ENCODE measurements around the gene ARCN1. TPM values are rescaled to one million over a fixed set of nuclear protein-coding genes. Genes with fewer than 3 reads are reported as not detected.

Gene ARCN1
- total RNA-seq, 5 donors from 2014 or later (not counting 1 experiment from before 2014, with no cell fraction given), result 80.6 to 117 (median 111) TPM

DNA sequence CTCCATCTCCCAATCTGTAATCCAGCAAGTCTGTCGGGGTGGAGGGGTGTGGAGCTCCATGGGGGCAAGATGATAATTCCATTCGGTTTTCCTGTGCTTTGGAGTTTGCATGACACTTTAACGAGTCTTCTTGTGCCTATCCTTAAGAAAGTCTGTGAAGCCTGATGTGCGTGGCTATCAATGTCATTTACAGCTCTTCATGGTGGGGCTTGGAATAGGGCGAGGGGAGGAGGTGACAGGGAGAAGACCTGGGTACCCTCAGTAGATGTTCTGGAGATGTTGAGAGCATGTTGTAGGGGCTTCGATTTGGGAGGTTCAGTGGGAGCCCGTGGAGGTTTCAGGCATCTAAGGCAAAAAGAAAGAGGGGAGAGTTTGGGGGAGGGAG, 34.6 kb downstream of the ARCN1 start:
- Mint-ChIP-seq H3K27me3 (peaks cover 0 to 13% of the 10 kb centered on the region in 2 donors), H3K4me3 (peak overlapping the region; percentile 55 to 84 (median 58)), H3K9me3 (no peaks in the 10 kb centered on the region), H3K4me1 (peaks cover 20 to 31% (median 25%) of the 10 kb centered on the region in 3 donors), H3K36me3 (peaks cover 8% of the 10 kb centered on the region), H3K27ac (peak overlapping the region in 1 of 2 donors; percentile 74)
- peaks cover 0 to 4% of the 10 kb centered on the region in 2 donors for H3K36me3 ChIP-seq (ENCODE audit: control insufficient read depth in 2 of 2, extremely low read depth in 1 of 2, insufficient read depth in 1 of 2, low read length in 1 of 2)
- no peak overlapping the region for H3K4me3 ChIP-seq (ENCODE audit: control insufficient read depth in 1 of 2, extremely low read depth in 1 of 2, low read length in 1 of 2)
- peaks cover 14 to 41% of the 10 kb centered on the region in 2 experiments for H3K4me1 ChIP-seq (ENCODE audit: control insufficient read depth in 1 of 2, extremely low read depth in 1 of 2, insufficient read depth in 2 of 2, low read length in 2 of 2)
- DNase-seq (no peak), ATAC-seq (replicated peaks in 1 of 4) (no peak)
- ChIA-PET CTCF (interaction anchor here (0.6 to 4.1 kb wide), 6 partner anchors 12 to 336 kb away, joined by 3 to 31 read pairs (median 4); no protein-coding TSS in a partner anchor), POLR2A (interaction anchor here in 1 of 2 donors (0.6 kb wide), 1 partner anchor 82 kb away, joined by 3 read pairs; no protein-coding TSS in a partner anchor)
- 87% methylated on average over 5 of the region's 7 CpGs for WGBS (ENCODE audit: insufficient coverage)
- H3K27ac ChIP-seq (ENCODE audit: low read length), result peak overlapping the region; percentile 12
- no peaks in the 10 kb centered on the region for H3K9me3 ChIP-seq
- H3K27me3 ChIP-seq (replicated peaks in 1 of 2; ENCODE audit: control insufficient read depth in 2 of 2, extremely low read depth in 1 of 2, insufficient read depth in 2 of 2, low read length in 1 of 2), result peaks cover 3 to 21% of the 10 kb centered on the region in 2 experiments

DNA sequence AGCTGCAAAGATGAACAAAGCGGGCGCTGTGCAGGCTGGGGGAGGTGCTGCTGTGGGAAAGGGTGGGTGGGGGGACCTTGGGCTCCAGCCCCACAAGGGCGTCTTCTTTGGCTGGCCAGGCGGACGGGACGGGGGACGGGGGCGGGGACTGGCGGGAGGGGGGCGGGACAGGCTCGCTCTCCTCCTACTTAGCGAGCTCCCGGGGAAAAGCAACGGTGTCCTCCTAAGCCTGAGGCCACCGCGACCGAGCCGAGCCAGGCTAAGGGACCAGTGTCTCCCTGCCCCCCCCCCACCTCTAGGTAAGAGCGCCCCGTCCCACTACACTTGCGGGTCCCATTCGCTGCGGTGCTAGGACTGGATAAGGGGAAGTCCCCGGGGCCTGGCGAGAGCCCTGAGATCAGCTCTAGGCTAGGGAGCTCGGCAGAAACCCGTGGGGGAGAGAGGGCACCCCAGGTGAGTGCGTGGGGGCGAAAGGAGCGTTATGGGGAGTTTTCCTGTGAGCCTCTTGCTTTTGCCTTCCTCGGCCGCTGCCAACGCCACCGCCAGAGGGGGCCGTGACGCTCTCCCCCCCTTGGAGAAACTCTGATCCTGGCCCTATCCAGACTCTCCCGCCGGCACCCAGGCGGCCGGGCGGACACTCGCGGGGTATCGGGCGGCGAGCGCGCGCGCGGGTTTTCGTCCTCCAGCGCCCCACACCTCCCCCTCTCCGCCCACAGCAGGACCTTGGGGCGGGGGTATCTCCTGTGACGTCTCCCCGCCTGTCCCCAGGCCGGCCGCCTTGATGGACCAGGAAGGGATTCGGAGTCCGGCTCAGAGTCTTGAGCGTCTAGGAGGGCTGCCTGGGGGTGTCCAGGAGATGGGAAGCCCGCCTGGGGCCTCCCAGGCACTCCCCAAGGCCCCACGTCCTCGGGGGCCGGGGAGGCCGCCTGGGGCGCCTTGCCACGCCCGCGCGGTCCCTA, 35.5 kb downstream of the ARCN1 start, which contains the start of gene PHLDB1:
TSS of gene PHLDB1 (plus strand) at position 215 of the 959 bp plus-strand sequence. CDS start 6,222 bp downstream, outside the sequence.
- peak within 1 kb of the TSS; percentile 76 to 84 (median 83) for H3K4me3 Mint-ChIP-seq
- peaks cover 20 to 31% (median 25%) of the 10 kb centered on the region in 3 donors for H3K4me1 Mint-ChIP-seq
- Histone ChIP-seq H3K36me3 (ENCODE audit: control insufficient read depth in 2 of 2, extremely low read depth in 1 of 2, insufficient read depth in 1 of 2, low read length in 1 of 2) (no peaks in the 10 kb centered on the region), H3K27me3 (replicated peaks in 1 of 2; ENCODE audit: control insufficient read depth in 2 of 2, extremely low read depth in 1 of 2, insufficient read depth in 2 of 2, low read length in 1 of 2) (peaks cover 3 to 26% of the 10 kb centered on the region in 2 experiments), H3K27ac (ENCODE audit: low read length) (peak within 1 kb of the TSS; percentile 37), H3K4me3 (ENCODE audit: control insufficient read depth in 1 of 2, extremely low read depth in 1 of 2, low read length in 1 of 2) (peak within 1 kb of the TSS; percentile 62 to 73), H3K9me3 (no peaks in the 10 kb centered on the region), H3K4me1 (ENCODE audit: control insufficient read depth in 1 of 2, extremely low read depth in 1 of 2, insufficient read depth in 2 of 2, low read length in 2 of 2) (peaks cover 14 to 41% of the 10 kb centered on the region in 2 experiments)
- WGBS (ENCODE audit: insufficient coverage), result under 1% methylated on average over 24 of the region's 72 CpGs
- H3K27ac Mint-ChIP-seq, result peak within 1 kb of the TSS in 1 of 2 donors; percentile 74
- H3K36me3 Mint-ChIP-seq, result peaks cover 3% of the 10 kb centered on the region
- DNase-seq, result peak in 31 of 35 experiments; percentile 13 to 72 (median 32)
- ChIA-PET POLR2A (interaction anchor here (0.6 kb wide), 2 partner anchors 83 to 264 kb away, joined by 3 read pairs; no protein-coding TSS in a partner anchor), CTCF (interaction anchor here (0.6 to 4.1 kb wide), 3 partner anchors 13 to 60 kb away, joined by 3 to 31 read pairs (median 5); no protein-coding TSS in a partner anchor)
- H3K9me3 Mint-ChIP-seq, result no peaks in the 10 kb centered on the region
- peaks cover 0 to 13% of the 10 kb centered on the region in 2 donors for H3K27me3 Mint-ChIP-seq
- ATAC-seq (replicated peaks in 1 of 4), result peak; percentile 4 to 15 (median 8)

DNA sequence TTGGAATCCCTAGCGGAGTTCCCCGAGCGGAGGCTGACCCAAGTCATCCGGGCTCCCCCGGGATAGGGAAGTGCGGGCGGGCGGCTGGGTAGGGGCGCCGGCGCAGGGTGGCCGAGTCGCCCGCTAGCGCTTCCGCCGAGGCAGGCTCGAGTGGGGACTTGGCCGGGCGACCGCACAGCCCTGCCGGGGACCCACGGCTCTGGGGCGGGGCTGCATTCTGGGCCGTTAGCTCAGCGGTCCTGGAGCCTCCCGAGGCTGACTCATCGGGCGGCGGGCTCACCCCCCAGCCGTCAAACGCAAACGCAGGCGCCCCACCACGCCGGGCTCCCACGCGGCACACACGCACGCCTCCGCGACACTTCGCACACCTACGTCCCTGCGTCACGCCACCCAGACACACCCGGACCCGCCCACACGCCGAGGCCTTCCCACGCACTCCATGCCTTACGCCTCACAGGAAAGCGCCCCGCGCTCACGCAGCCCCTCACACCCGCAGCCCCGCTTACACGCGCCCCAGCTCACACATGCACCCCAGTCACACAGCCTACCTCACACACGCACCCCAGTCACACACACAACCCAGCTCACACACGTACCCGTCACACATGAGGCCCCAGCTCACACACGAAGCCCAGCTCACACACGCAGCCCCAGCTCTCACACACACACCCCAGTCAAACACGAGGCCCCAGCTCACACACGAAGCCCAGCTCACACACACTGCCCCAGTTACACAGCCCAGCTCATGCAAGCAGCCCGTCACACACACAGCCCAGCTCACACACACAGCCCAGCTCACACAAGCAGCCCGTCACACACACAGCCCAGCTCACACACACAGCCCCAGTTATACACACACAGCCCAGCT, 36.4 kb downstream of the ARCN1 start:
- ChIA-PET POLR2A (interaction anchor here (0.6 to 1.2 kb wide), 5 partner anchors 10 to 1508 kb away, joined by 3 to 4 read pairs (median 3); partner anchors contain the start of gene ARCN1 (in 1 of the 2)), CTCF (interaction anchor here (0.6 to 4.1 kb wide), 6 partner anchors 8 to 358 kb away, joined by 3 to 31 read pairs (median 3); no protein-coding TSS in a partner anchor)
- no peaks in the 10 kb centered on the region for H3K9me3 Mint-ChIP-seq
- peak overlapping the region; percentile 62 to 73 for H3K4me3 ChIP-seq (ENCODE audit: control insufficient read depth in 1 of 2, extremely low read depth in 1 of 2, low read length in 1 of 2)
- H3K27me3 Mint-ChIP-seq, result peaks cover 0 to 14% of the 10 kb centered on the region in 2 donors
- no peaks in the 10 kb centered on the region for H3K36me3 Mint-ChIP-seq
- peaks cover 20 to 31% (median 25%) of the 10 kb centered on the region in 3 donors for H3K4me1 Mint-ChIP-seq
- peak overlapping the region; percentile 70 to 82 for H3K27ac Mint-ChIP-seq
- no peaks in the 10 kb centered on the region for H3K9me3 ChIP-seq
- peaks cover 14 to 41% of the 10 kb centered on the region in 2 experiments for H3K4me1 ChIP-seq (ENCODE audit: control insufficient read depth in 1 of 2, extremely low read depth in 1 of 2, insufficient read depth in 2 of 2, low read length in 2 of 2)
- no peaks in the 10 kb centered on the region for H3K36me3 ChIP-seq (ENCODE audit: control insufficient read depth in 2 of 2, extremely low read depth in 1 of 2, insufficient read depth in 1 of 2, low read length in 1 of 2)
- 8% methylated on average over 66 of the region's 69 CpGs for WGBS (ENCODE audit: insufficient coverage)
- peaks cover 3 to 33% of the 10 kb centered on the region in 2 experiments for H3K27me3 ChIP-seq (replicated peaks in 1 of 2; ENCODE audit: control insufficient read depth in 2 of 2, extremely low read depth in 1 of 2, insufficient read depth in 2 of 2, low read length in 1 of 2)
- peak; percentile 62 to 95 (median 86) for DNase-seq
- peak; percentile 75 to 81 (median 77) for ATAC-seq (replicated peaks in 1 of 4)
- peak overlapping the region; percentile 76 to 84 (median 83) for H3K4me3 Mint-ChIP-seq
- H3K27ac ChIP-seq (ENCODE audit: low read length), result peak overlapping the region; percentile 37

DNA sequence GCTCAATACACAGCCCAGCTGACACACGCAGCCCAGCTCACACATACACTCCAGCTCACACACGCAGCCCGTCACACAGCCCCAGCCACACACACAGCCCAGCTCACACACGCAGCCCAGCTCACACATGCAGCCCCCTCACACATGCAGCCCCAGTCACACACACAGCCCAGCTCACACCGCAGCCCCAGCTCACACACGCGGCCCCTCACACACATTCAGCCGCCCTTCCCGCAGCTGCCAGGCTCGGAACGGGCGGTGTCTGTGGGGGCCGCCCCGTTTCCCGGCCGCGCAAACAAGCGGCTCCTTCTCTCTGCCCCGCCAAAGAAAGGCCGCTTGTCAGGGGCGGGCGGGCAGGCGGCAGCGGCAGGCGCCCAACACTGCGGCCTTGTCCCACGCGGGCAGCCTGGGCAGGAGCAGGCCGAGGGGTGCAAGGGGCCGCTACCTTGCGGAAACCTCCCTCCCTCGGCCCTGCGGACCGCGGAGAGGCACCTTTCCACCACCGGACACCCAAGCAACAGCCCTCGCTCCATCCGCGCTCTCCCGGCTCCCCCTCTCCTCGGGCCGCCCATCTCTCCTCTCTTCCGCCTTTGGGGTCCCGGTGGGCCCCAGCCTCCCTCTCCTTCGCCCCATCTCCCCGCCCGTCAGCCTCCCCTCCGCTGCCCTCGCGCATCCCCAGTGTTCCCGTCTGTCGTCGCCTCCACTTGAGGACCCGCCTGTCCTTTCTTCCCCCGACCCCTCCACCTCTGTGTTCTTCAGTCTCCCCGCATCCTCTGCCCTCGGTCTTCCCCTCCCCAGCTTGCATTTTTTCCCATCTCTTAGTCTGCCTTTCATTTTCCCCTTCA, 37.4 kb downstream of the ARCN1 start:
- peak overlapping the region; percentile 25 for H3K27ac ChIP-seq (ENCODE audit: low read length)
- DNase-seq (peak in 14 of 35 experiments; percentile 2 to 57 (median 20)), ATAC-seq (replicated peaks in 1 of 4) (peak in 3 of 4 experiments; percentile 1 to 9 (median 3))
- ChIA-PET CTCF (interaction anchor here (0.7 to 4.1 kb wide), 5 partner anchors 9 to 357 kb away, joined by 3 to 31 read pairs (median 3); no protein-coding TSS in a partner anchor), POLR2A (interaction anchor here (0.6 to 1.2 kb wide), 6 partner anchors 11 to 1509 kb away, joined by 3 to 5 read pairs (median 3); partner anchors contain the start of gene ARCN1 (in 1 of the 2))
- H3K4me3 ChIP-seq (ENCODE audit: control insufficient read depth in 1 of 2, extremely low read depth in 1 of 2, low read length in 1 of 2), result peak overlapping the region; percentile 46 to 49
- H3K36me3 ChIP-seq (ENCODE audit: control insufficient read depth in 2 of 2, extremely low read depth in 1 of 2, insufficient read depth in 1 of 2, low read length in 1 of 2), result no peaks in the 10 kb centered on the region
- H3K36me3 Mint-ChIP-seq, result no peaks in the 10 kb centered on the region
- no peaks in the 10 kb centered on the region for H3K9me3 Mint-ChIP-seq
- peak overlapping the region; percentile 76 to 84 (median 83) for H3K4me3 Mint-ChIP-seq
- 13% methylated on average over 52 of the region's 57 CpGs for WGBS (ENCODE audit: insufficient coverage)
- H3K4me1 Mint-ChIP-seq, result peaks cover 20 to 31% (median 25%) of the 10 kb centered on the region in 3 donors
- H3K4me1 ChIP-seq (ENCODE audit: control insufficient read depth in 1 of 2, extremely low read depth in 1 of 2, insufficient read depth in 2 of 2, low read length in 2 of 2), result peaks cover 14 to 41% of the 10 kb centered on the region in 2 experiments
- H3K9me3 ChIP-seq, result no peaks in the 10 kb centered on the region
- H3K27ac Mint-ChIP-seq, result peak overlapping the region; percentile 70 to 82
- peaks cover 0 to 18% of the 10 kb centered on the region in 2 donors for H3K27me3 Mint-ChIP-seq
- H3K27me3 ChIP-seq (replicated peaks in 1 of 2; ENCODE audit: control insufficient read depth in 2 of 2, extremely low read depth in 1 of 2, insufficient read depth in 2 of 2, low read length in 1 of 2), result peaks cover 3 to 39% of the 10 kb centered on the region in 2 experiments

DNA sequence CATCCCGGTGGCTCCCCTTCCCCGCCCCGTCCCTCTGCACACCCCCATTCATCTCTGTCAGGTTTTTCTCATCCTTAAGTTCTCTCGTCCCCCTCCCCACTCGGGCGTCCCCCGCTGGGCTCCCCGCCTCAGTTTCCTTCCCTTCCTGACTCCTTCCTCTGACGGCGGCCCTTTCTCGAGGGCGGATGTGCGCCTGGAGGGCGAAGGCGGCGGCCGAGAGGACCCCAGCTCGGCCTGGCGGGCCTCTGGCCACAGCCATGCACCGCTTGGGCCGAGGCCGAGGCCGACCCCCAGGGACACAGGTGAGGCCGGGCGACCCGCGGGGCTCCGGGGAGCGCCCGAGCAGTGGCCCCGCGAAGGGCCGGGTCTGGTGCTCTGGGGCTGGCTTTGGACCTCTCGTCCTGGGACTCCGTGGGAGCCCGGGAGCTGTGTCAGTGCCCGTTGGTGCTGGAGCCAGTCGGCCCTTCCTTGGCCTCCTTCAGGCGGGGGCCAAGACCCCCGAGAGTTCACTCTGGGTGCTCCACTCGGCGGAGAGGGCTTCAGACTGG, 38.1 kb downstream of the ARCN1 start:
- Histone ChIP-seq H3K4me1 (ENCODE audit: control insufficient read depth in 1 of 2, extremely low read depth in 1 of 2, insufficient read depth in 2 of 2, low read length in 2 of 2) (peaks cover 14 to 41% of the 10 kb centered on the region in 2 experiments), H3K36me3 (ENCODE audit: control insufficient read depth in 2 of 2, extremely low read depth in 1 of 2, insufficient read depth in 1 of 2, low read length in 1 of 2) (no peaks in the 10 kb centered on the region), H3K4me3 (ENCODE audit: control insufficient read depth in 1 of 2, extremely low read depth in 1 of 2, low read length in 1 of 2) (peak overlapping the region; percentile 46 to 49), H3K9me3 (no peaks in the 10 kb centered on the region), H3K27ac (ENCODE audit: low read length) (no peak overlapping the region), H3K27me3 (replicated peaks in 1 of 2; ENCODE audit: control insufficient read depth in 2 of 2, extremely low read depth in 1 of 2, insufficient read depth in 2 of 2, low read length in 1 of 2) (peaks cover 3 to 41% of the 10 kb centered on the region in 2 experiments)
- DNase-seq (peak in 3 of 35 experiments; percentile 7 to 43 (median 17)), ATAC-seq (replicated peaks in 1 of 4) (no peak)
- H3K27me3 Mint-ChIP-seq, result peaks cover 0 to 18% of the 10 kb centered on the region in 2 donors
- no peaks in the 10 kb centered on the region for H3K36me3 Mint-ChIP-seq
- 5% methylated on average over 37 of the region's 42 CpGs for WGBS (ENCODE audit: insufficient coverage)
- peak overlapping the region; percentile 76 to 84 (median 83) for H3K4me3 Mint-ChIP-seq
- no peak overlapping the region for H3K27ac Mint-ChIP-seq
- ChIA-PET POLR2A (interaction anchor here in 1 of 2 donors (0.6 kb wide), 2 partner anchors 27 to 33 kb away, joined by 3 to 5 read pairs; no protein-coding TSS in a partner anchor), CTCF (interaction anchor here (1.4 to 4.1 kb wide), 3 partner anchors 9 to 16 kb away, joined by 4 to 31 read pairs (median 4); no protein-coding TSS in a partner anchor)
- peaks cover 20 to 31% (median 25%) of the 10 kb centered on the region in 3 donors for H3K4me1 Mint-ChIP-seq
- H3K9me3 Mint-ChIP-seq, result no peaks in the 10 kb centered on the region
